GM06990 (cell line): Measurements from ENCODE around the gene GGTLC1.

ENCODE experiments used
- DNase-seq: peaks from one replicate; pipeline ENCODE4 v3.0.0-alpha.2; 2011; ENCODE audit not compliant: insufficient read length; ENCODE audit errors: extremely low read depth
- H3K27me3 ChIP-seq: replicated peaks from 2 replicates; pipeline ENCODE4 v1.6.0; 2011; ENCODE audit warnings: low read length; ENCODE audit not compliant: control insufficient read depth, insufficient read depth
- H3K36me3 ChIP-seq: 2 replicates; pipeline ENCODE4 v1.5.1; 2011; ENCODE audit warnings: low read length; ENCODE audit not compliant: control insufficient read depth, insufficient read depth
- H3K4me3 ChIP-seq: replicated peaks from 2 replicates; pipeline ENCODE4 v1.5.1; 2011; ENCODE audit warnings: low read depth, mild to moderate bottlenecking, control low read depth, low read length
- CTCF ChIP-seq: IDR thresholded peaks from 2 replicates; pipeline ENCODE4 v1.5.1; 2011; ENCODE audit warnings: low read length, control low read depth, mild to moderate bottlenecking, inconsistent platforms; ENCODE audit not compliant: insufficient read depth, poor library complexity, severe bottlenecking

Gene GGTLC1

GRCh38 chr20:23988561-23988960 is at the start of gene GGTLC1:
Gene GGTLC1, minus strand, starts transcription at chr20:23988779. Its CDS starts 2,168 bp downstream, at chr20:23986611.
- DNase-seq, result no peak
- TF ChIP-seq CTCF, result no peak
- Histone ChIP-seq H3K36me3 (no peaks in the 10 kb centered on the region), H3K27me3 (no peaks in the 10 kb centered on the region), H3K4me3 (no peak within 1 kb of the TSS)

DNA sequence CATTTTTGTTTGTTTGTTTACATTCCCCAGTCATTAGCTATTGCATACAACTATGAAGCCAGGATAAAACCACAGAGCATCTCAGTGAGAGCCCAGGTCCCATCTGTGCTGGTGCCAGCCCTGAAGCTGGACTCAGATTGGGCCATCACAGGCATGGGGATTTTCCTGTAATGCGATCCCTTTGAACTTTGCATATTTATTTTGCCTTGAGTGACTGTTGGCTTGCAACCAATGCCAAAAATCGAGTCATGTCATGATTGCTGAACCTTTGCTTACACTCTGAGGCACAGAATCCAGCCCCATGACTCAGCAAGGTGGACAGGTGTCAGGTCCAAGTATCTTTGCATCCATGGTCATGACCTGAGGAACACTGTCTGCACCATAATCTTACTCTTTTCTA is 46.2 kb upstream of the GGTLC1 start:
- no peak for TF ChIP-seq CTCF
- no peaks in the 10 kb centered on the region; the same call in 1 of the 2 replicates for H3K27me3 ChIP-seq
- no peak overlapping the region for H3K4me3 ChIP-seq
- no peaks in the 10 kb centered on the region for H3K36me3 ChIP-seq
- no peak for DNase-seq

- no peaks in the 10 kb centered on the region; the same call in 1 of the 2 replicates for H3K27me3 ChIP-seq
- H3K36me3 ChIP-seq, result no peaks in the 10 kb centered on the region
- no peak overlapping the region for H3K4me3 ChIP-seq
- DNase-seq, result no peak
- no peak for TF ChIP-seq CTCF
Observed at GRCh38 chr20:24033565-24033964, 45.0 kb upstream of the GGTLC1 start.

GRCh38 chr20:24033151-24033550 is 44.6 kb upstream of the GGTLC1 start:
- DNase-seq, result no peak
- no peaks in the 10 kb centered on the region; the same call in 1 of the 2 replicates for H3K27me3 ChIP-seq
- no peak for TF ChIP-seq CTCF
- H3K4me3 ChIP-seq, result no peak overlapping the region
- H3K36me3 ChIP-seq, result no peaks in the 10 kb centered on the region

GRCh38 chr20:24032400-24032898 is 43.9 kb upstream of the GGTLC1 start:
- DNase-seq, result no peak
- no peak overlapping the region for H3K4me3 ChIP-seq
- no peak for TF ChIP-seq CTCF

GRCh38 chr20:24027229-24027628 is 38.6 kb upstream of the GGTLC1 start:
- no peak overlapping the region for H3K4me3 ChIP-seq
- DNase-seq, result peak; percentile 5
- no peaks in the 10 kb centered on the region for H3K27me3 ChIP-seq
- H3K36me3 ChIP-seq, result no peaks in the 10 kb centered on the region
- TF ChIP-seq CTCF, result no peak

More at GRCh38 chr20:24032400-24032898, 43.9 kb upstream of the GGTLC1 start:
- Histone ChIP-seq H3K27me3 (no peaks in the 10 kb centered on the region; the same call in 1 of the 2 replicates), H3K36me3 (no peaks in the 10 kb centered on the region)
